ENCODE data around the gene ANXA2R.

GRCh38 chr5:43010935-43011315 lies 29.2 kb downstream of the ANXA2R start:
- TF ChIP-seq CTCF (conservative IDR thresholded peaks at IDR 0.05 in 1 of 2, IDR thresholded peaks at IDR 0.05 in 1 of 2; ENCODE audit: low read depth in 1 of 2, low read length in 2 of 2) (no peak), EZH2 (IDR thresholded peaks at IDR 0.05; ENCODE audit: low read length, missing control alignments) (no peak)
